ENCODE data around the gene CFAP206.

Gene CFAP206

DNA sequence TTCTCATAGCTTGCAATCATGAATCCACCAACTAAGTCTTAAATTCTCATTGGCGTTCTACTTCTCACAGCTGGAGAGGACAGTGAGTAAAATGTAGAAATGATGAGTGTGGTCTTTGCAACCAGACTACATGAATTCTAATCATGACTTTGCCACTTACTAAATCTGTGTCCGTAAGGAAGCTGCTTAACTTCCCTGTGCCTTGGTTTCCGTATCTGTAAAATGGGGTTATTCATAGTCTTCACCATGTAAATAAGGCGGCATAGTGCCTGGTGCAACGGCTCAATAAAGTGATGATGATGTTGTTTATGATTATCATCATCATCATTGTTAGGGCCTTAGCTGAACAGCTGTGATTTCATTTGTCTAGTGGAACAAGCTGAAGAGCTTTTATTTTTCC is 12.6 kb downstream of the CFAP206 start:
- no peak for DNase-seq (ENCODE audit: insufficient read length, low spot score)
- no peak for FAIRE-seq
- TF ChIP-seq, protein P1, sequence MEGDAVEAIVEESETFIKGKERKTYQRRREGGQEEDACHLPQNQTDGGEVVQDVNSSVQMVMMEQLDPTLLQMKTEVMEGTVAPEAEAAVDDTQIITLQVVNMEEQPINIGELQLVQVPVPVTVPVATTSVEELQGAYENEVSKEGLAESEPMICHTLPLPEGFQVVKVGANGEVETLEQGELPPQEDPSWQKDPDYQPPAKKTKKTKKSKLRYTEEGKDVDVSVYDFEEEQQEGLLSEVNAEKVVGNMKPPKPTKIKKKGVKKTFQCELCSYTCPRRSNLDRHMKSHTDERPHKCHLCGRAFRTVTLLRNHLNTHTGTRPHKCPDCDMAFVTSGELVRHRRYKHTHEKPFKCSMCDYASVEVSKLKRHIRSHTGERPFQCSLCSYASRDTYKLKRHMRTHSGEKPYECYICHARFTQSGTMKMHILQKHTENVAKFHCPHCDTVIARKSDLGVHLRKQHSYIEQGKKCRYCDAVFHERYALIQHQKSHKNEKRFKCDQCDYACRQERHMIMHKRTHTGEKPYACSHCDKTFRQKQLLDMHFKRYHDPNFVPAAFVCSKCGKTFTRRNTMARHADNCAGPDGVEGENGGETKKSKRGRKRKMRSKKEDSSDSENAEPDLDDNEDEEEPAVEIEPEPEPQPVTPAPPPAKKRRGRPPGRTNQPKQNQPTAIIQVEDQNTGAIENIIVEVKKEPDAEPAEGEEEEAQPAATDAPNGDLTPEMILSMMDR (IDR thresholded peaks at IDR 0.05; ENCODE audit: insufficient read depth, missing control alignments) = no peak

DNA sequence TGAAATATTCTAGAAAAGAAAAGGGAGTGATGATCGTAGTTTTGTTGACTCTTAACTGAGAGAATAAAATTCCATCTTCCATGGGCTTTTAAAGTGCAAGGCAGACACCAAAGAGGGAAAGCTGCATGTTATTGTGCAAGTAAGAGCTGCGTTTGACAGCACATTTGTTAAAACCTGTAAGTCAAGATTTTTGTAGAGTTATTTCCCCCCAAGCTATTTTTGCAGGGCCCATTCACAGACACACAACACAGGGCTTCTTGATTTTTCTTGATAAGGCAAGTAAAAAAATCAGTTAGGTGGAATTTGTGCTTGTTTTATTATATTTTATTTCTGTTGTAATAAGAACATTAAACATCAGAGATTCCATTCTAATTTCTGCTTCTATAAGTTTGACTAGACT is 13.8 kb downstream of the CFAP206 start:
- FAIRE-seq (no peak), DNase-seq (ENCODE audit: insufficient read length, low spot score) (no peak)
- TF ChIP-seq, protein P1 (IDR thresholded peaks at IDR 0.05; ENCODE audit: insufficient read depth, missing control alignments) = no peak

DNA sequence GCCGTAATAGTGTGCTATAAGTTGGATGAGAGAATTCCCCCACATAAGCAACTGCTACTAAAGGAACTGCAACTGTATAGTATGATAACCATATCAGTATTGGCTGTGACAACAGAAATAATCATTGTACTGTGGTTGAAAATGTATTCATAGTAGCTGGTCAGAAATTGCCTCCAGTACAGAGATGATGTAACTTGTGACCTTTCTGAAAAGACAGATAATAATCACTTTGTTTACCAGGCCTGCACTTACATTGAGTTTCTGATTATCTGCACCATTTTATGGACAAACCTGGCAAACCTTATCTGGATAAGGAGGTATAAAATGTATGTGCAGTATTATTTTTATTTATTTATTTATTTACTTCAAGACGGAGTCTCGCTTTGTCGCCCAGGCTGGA is 19.0 kb downstream of the CFAP206 start:
- DNase-seq (ENCODE audit: insufficient read length, low spot score) (no peak), FAIRE-seq (no peak)
- TF ChIP-seq, protein P1 (IDR thresholded peaks at IDR 0.05; ENCODE audit: insufficient read depth, missing control alignments) = no peak

DNA sequence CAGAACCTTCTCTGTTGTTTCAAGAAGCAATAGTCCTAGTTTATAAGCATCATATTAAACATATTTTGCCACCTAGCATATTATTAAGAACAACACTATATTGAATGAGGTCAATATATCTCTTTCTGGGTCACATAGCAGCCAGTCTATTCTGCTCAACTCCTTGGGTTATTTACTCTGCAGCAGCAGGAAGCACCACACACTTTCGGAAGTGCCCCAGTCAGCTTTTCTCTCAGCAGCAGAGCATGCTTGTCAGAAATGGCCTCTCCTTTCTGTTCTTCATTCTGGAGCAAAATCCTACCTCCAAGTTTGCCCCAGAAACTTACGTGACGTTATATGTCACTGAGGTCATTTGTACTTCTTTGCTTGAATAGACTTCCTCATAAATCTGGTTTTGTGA is 22.7 kb downstream of the CFAP206 start:
- DNase-seq (ENCODE audit: insufficient read length, low spot score) (no peak), FAIRE-seq (no peak)
- TF ChIP-seq, protein P1 (IDR thresholded peaks at IDR 0.05; ENCODE audit: insufficient read depth, missing control alignments) = no peak

DNA sequence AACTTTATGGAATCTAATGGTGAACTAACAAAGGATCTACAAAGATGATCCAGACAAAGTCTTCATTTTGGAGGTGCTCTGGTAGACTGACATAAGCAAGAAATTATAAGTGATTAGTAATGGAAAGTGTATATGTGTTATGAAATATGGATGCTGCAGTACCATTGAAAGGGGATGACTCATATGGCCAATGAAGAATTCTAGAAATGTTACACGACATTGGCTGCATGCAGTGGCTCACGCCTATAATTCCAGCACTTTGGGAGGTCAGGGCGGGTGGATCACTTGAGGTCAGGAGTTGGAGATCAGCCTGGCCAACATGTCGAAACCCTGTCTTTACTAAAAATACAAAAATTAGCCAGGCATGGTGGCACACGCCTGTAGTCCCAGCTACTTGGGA is 23.5 kb downstream of the CFAP206 start:
- DNase-seq (ENCODE audit: insufficient read length, low spot score) (no peak), FAIRE-seq (no peak)

GRCh38 chr6:87436435-87436834 is 28.7 kb downstream of the CFAP206 start:
- no peak for DNase-seq (ENCODE audit: insufficient read length, low spot score)
- FAIRE-seq = no peak
- TF ChIP-seq, protein P1 (IDR thresholded peaks at IDR 0.05; ENCODE audit: insufficient read depth, missing control alignments) = no peak

More for the DNA sequence above, 23.5 kb downstream of the CFAP206 start:
- TF ChIP-seq, protein P1 (IDR thresholded peaks at IDR 0.05; ENCODE audit: insufficient read depth, missing control alignments) = no peak

DNA sequence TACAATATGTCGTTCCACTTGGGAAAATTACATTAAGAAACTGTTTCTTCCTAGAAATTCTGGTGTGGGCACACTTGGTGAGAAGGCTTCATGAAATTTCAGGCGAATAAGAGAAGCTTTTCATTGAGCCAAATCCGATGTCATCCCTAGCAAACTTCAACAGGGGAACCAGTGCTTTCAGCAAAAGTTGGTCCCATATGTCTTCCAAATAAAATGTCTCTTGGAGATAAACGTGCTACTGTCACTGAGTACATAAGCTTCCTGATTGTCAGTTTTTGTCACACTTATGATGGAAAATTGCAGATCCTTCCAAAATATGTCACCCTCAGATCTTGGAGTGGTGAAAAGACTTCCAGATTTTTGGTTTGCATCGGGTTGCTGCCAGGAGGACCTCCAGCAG is 33.9 kb downstream of the CFAP206 start:
- DNase-seq (ENCODE audit: insufficient read length, low spot score) = no peak
- TF ChIP-seq, protein P1 (IDR thresholded peaks at IDR 0.05; ENCODE audit: insufficient read depth, missing control alignments) = no peak
- no peak for FAIRE-seq

All from D721Med (cell line).